PC-9 (cell line): ENCODE measurements around the gene BET1L. TPM values are rescaled to one million over a fixed set of nuclear protein-coding genes. Genes with fewer than 3 reads are reported as not detected.

Experiments used
- BruUV-seq: library from RNA; stranded (reverse); fragments of 400-500 nt; replicated peaks from 2 replicates; lab custom pipeline; 2021; lab: Mats Ljungman, UMichigan
- CTCF ChIA-PET: fragments of 300-600 bp; sonication (Branson Sonifier 250); formaldehyde crosslinking; loops from one replicate; lab custom pipeline; 2022; ENCODE audit warnings: antibody characterized with exemption; lab: Charles Lee
- POLR2A ChIA-PET: fragments of 300-600 bp; sonication (Branson Sonifier 250); formaldehyde crosslinking; loops from one replicate; lab custom pipeline; 2022; ENCODE audit warnings: antibody characterized with exemption; ENCODE audit not compliant: unreplicated experiment; lab: Charles Lee
- DNase-seq, 2 experiments: peaks; one replicate each; pipeline versions ENCODE4 v3.0.0 to v3.0.0-alpha.2; 2015 to 2022; ENCODE audit warnings: mixed read lengths in 1 of 2
- H2AFZ ChIP-seq: fragments of 200-600 bp; sonication (generic); 2 replicates; pipeline ENCODE4 v1.8.1; 2017; ENCODE audit warnings: antibody characterized with exemption
- H3F3A ChIP-seq: fragments of 200-600 bp; sonication (generic); 2 replicates; pipeline ENCODE4 v1.8.1; 2017; ENCODE audit warnings: antibody characterized with exemption, mild to moderate bottlenecking, low read depth; ENCODE audit not compliant: insufficient read depth
- H3K27ac ChIP-seq: fragments of 200-600 bp; sonication (generic); 2 replicates; pipeline ENCODE4 v1.6.1; 2016; ENCODE audit warnings: mixed run types
- H3K27me3 ChIP-seq: fragments of 200-600 bp; sonication (generic); 2 replicates; pipeline ENCODE4 v1.6.1; 2016; ENCODE audit warnings: low read depth, mixed run types; ENCODE audit not compliant: insufficient read depth
- H3K36me3 ChIP-seq: fragments of 200-600 bp; sonication (generic); 2 replicates; pipeline ENCODE4 v1.6.1; 2016; ENCODE audit warnings: low read depth, mixed run types
- H3K4me1 ChIP-seq: fragments of 200-600 bp; sonication (generic); replicated peaks from 2 replicates; pipeline ENCODE4 v1.6.1; 2016; ENCODE audit warnings: mixed run types; ENCODE audit not compliant: insufficient read depth
- H3K4me2 ChIP-seq: fragments of 200-600 bp; sonication (generic); 2 replicates; pipeline ENCODE4 v1.6.1; 2017; ENCODE audit warnings: mixed run types
- H3K4me3 ChIP-seq: fragments of 200-600 bp; sonication (generic); 2 replicates; pipeline ENCODE4 v1.6.1; 2016; ENCODE audit warnings: mixed run types
- H3K79me2 ChIP-seq: fragments of 200-600 bp; sonication (generic); 2 replicates; pipeline ENCODE4 v1.6.1; 2017; ENCODE audit warnings: low read depth, mixed run types
- H3K9me2 ChIP-seq: fragments of 200-600 bp; sonication (generic); 2 replicates; pipeline ENCODE4 v1.8.1; 2017; ENCODE audit warnings: mild to moderate bottlenecking; ENCODE audit not compliant: insufficient read depth
- H3K9me3 ChIP-seq: fragments of 200-600 bp; sonication (generic); 2 replicates; pipeline ENCODE4 v1.8.1; 2016; ENCODE audit warnings: low read depth; ENCODE audit not compliant: insufficient read depth
- H4K20me1 ChIP-seq: fragments of 200-600 bp; sonication (generic); 2 replicates; pipeline ENCODE4 v1.8.1; 2017; ENCODE audit not compliant: insufficient read depth
- CTCF ChIP-seq: fragments of 200-600 bp; sonication (generic); conservative IDR thresholded peaks from 2 replicates; pipeline ENCODE4 v1.6.1; 2017; ENCODE audit warnings: mixed run types, antibody characterized with exemption, mild to moderate bottlenecking, moderate library complexity
- EZH2 ChIP-seq: fragments of 200-600 bp; sonication (generic); IDR thresholded peaks from 2 replicates; pipeline ENCODE4 v1.8.0; 2017; ENCODE audit warnings: antibody characterized with exemption, low read depth
- intact Hi-C: fragments of 100-400 bp; cut with micrococcal nuclease; formaldehyde crosslinking; loops from one replicate; pipeline ENCODE4 v1.10.0; 2022; ENCODE audit not compliant: unreplicated experiment
- total RNA-seq: library from RNA; stranded (reverse); gene quantifications from 2 replicates; pipeline ENCODE4 v1.2.3, GENCODE V29; 2021

Gene BET1L
- total RNA-seq, 1 experiment from 2014 or later: 45.7 TPM

- H3K27ac ChIP-seq: no peak overlapping the region
- POLR2A ChIA-PET: interaction anchor here (0.6 kb wide), 2 partner anchors 21 to 192 kb away, joined by 5 to 16 read pairs; partner anchors contain the start of gene PSMD13
- CTCF ChIA-PET: no interaction called here
Observed at GRCh38 chr11:215581-216037, 8.4 kb upstream of the BET1L start.

GRCh38 chr11:214083-214482, 6.9 kb upstream of the BET1L start:
- peaks cover 20% of the 10 kb centered on the region for H3K79me2 ChIP-seq
- no peaks in the 10 kb centered on the region for H3K9me2 ChIP-seq
- H3K27ac ChIP-seq: no peak overlapping the region
- no peaks in the 10 kb centered on the region for H3K36me3 ChIP-seq
- intact Hi-C loops: no loop called here
- H3K4me3 ChIP-seq: no peak overlapping the region
- DNase-seq: no peak
- no peaks in the 10 kb centered on the region for H4K20me1 ChIP-seq
- H3F3A ChIP-seq: peaks cover 18% of the 10 kb centered on the region; the same call in 1 of the 2 replicates
- H2AFZ ChIP-seq: no peak overlapping the region
- no peak overlapping the region for H3K4me2 ChIP-seq
- ChIA-PET CTCF (no interaction called here), POLR2A (no interaction called here)
- peaks cover 11% of the 10 kb centered on the region for H3K4me1 ChIP-seq
- no peak for TF ChIP-seq CTCF
- BruUV-seq: no TSS peak
- H3K9me3 ChIP-seq: no peaks in the 10 kb centered on the region
- H3K27me3 ChIP-seq: no peaks in the 10 kb centered on the region

More at GRCh38 chr11:215581-216037, 8.4 kb upstream of the BET1L start:
- TF ChIP-seq EZH2 (no peak), CTCF (no peak)
- Histone ChIP-seq H3K4me3 (no peak overlapping the region), H3F3A (peaks cover 18% of the 10 kb centered on the region; the same call in 1 of the 2 replicates), H3K27me3 (no peaks in the 10 kb centered on the region), H3K4me2 (no peak overlapping the region), H2AFZ (no peak overlapping the region), H3K36me3 (no peaks in the 10 kb centered on the region), H3K9me2 (no peaks in the 10 kb centered on the region), H4K20me1 (no peaks in the 10 kb centered on the region), H3K9me3 (no peaks in the 10 kb centered on the region), H3K4me1 (no peaks in the 10 kb centered on the region), H3K79me2 (peaks cover 5% of the 10 kb centered on the region)
- intact Hi-C loops: no loop called here
- BruUV-seq: no TSS peak
- DNase-seq: no peak

- intact Hi-C loops: no loop called here
- H3K4me3 ChIP-seq: no peak overlapping the region
- no peak for DNase-seq
- no peak overlapping the region for H3K27ac ChIP-seq
- no peaks in the 10 kb centered on the region for H4K20me1 ChIP-seq
- no peaks in the 10 kb centered on the region for H3K9me3 ChIP-seq
- peaks cover 11% of the 10 kb centered on the region for H3K4me1 ChIP-seq
- H3K36me3 ChIP-seq: no peaks in the 10 kb centered on the region
- H3F3A ChIP-seq: peaks cover 21% of the 10 kb centered on the region
- CTCF ChIA-PET: interaction anchor here (0.5 kb wide), 1 partner anchor 181 kb away, joined by 4 read pairs; the partner anchor contains the start of gene PKP3
- H3K79me2 ChIP-seq: peaks cover 25% of the 10 kb centered on the region
- BruUV-seq: no TSS peak
- POLR2A ChIA-PET: no interaction called here
- no peaks in the 10 kb centered on the region for H3K9me2 ChIP-seq
- no peaks in the 10 kb centered on the region for H3K27me3 ChIP-seq
- H3K4me2 ChIP-seq: no peak overlapping the region
- H2AFZ ChIP-seq: no peak overlapping the region
- TF ChIP-seq EZH2 (no peak), CTCF (no peak)
Observed at GRCh38 chr11:213111-213510, 5.9 kb upstream of the BET1L start.
